Upper lobe of left lung (tissue), 4 donors: Measurements from ENCODE around the gene PKNOX1.
"Not testable (repeated sequence)": the region's sequence is repeated elsewhere in the genome, so short reads cannot be mapped to it uniquely, and the experiment has no call there.

Source experiments
- CTCF ChIP-seq, 6 experiments: fragments of 450-650 bp in 4 of 6; fragments of 200-600 bp in 2 of 6; sonication (generic) in 2 of 6; IDR thresholded peaks; one replicate each; pipeline ENCODE4 v1.5.1; 2016 to 2019; ENCODE audit warnings: antibody characterized with exemption in 6 of 6
- EP300 ChIP-seq, 4 donors: sonication (generic); formaldehyde crosslinking; IDR thresholded peaks; one replicate each; pipeline ENCODE4 v1.5.1; 2017; ENCODE audit warnings: antibody characterized with exemption in 4 of 4, control low read depth in 2 of 4
- POLR2A ChIP-seq, 4 donors: fragments of 450-650 bp; IDR thresholded peaks; one replicate each; pipeline ENCODE4 v1.5.1; 2016 to 2017; ENCODE audit warnings: antibody characterized with exemption in 4 of 4, mild to moderate bottlenecking in 2 of 4
- POLR2AphosphoS5 ChIP-seq, 2 donors: sonication (generic); formaldehyde crosslinking; IDR thresholded peaks; one replicate each; pipeline ENCODE4 v1.5.1; 2017; ENCODE audit warnings: antibody characterized with exemption in 2 of 2

- not testable (repeated sequence) for TF ChIP-seq POLR2AphosphoS5, CTCF, POLR2A, EP300 (IDR thresholded peaks at IDR 0.05)
Observed at GRCh38 chr21:42937034-42937940, 37.1 kb upstream of the PKNOX1 start.
